GM18951 (cell line): ENCODE results near the gene OTUD4.
A peak's percentile ranks its signal among the peaks of the same experiment; 100 is the strongest.
"Not testable (repeated sequence)": the region's sequence is repeated elsewhere in the genome, so short reads cannot be mapped to it uniquely, and the experiment has no call there.

Experiments
- POLR2A ChIP-seq: IDR thresholded peaks from 4 replicates; pipeline ENCODE4 v1.6.1; 2011; ENCODE audit warnings: mild to moderate bottlenecking; ENCODE audit not compliant: insufficient read length, insufficient read depth; ENCODE audit errors: extremely low read depth
- in situ Hi-C: fragments of 300-500 bp; cut with MboI; formaldehyde crosslinking; loops from one replicate; pipeline ENCODE4 v1.12.0; 2022; ENCODE audit warnings: low sequenced_read_pairs, mixed read lengths, inconsistent platforms; ENCODE audit not compliant: unreplicated experiment

Gene OTUD4

DNA sequence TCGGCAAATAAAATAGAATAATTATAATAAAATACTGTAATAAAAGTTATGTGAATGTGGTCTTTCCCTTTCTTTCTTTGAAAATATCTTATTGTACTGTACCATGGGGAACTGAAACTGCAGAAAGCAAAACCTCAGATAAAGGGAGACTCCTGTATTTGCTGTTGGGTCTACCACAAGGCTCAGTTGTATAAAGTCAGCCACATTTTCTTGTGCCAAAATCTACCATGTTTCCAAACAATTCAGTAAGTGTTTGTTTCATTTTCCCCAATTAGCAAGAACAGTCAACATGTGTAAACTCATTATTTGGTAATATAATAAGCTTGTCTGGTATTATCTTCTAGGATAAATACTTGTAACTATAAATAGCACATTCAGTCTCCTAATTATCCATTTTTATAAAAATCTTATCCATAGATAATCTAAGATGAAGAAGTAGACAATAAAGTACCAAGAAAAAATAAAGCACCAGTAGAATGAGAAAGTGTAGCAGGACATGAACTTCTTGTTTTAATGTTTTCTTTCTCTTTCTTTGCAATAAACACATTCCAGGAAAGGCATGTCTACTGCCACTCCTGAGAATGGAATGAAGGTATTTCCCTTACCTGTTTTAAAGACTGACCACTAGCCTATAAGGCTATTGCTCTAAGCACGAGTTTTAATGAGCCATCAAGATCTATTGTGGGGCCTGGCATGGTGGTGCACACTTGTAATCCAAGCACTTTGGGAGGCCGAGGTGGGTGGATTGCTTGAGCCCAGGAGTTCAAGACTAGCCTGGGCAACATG is 15.0 kb upstream of the OTUD4 start:
- no peak for TF ChIP-seq POLR2A
- in situ Hi-C loops = no loop called here

DNA sequence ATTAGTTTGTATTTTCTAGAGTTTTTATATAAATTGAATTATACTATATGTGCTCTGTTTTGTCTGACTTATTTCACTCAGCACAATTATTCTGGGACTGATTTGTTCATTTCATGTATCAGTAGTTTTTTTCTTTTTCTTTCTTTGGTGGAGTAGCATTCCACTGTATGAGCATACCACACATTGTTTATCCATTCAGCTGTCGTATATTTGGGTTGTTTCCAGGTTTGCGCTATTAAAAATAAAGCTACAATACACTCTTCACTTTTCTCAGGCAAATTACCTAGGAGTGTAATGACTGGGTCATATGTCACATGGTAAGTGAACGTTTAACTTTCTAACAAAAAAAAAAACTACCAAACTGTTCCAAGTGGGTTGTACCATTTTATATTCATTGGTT is 9.6 kb upstream of the OTUD4 start:
- no peak for TF ChIP-seq POLR2A
- in situ Hi-C loops = no loop called here

DNA sequence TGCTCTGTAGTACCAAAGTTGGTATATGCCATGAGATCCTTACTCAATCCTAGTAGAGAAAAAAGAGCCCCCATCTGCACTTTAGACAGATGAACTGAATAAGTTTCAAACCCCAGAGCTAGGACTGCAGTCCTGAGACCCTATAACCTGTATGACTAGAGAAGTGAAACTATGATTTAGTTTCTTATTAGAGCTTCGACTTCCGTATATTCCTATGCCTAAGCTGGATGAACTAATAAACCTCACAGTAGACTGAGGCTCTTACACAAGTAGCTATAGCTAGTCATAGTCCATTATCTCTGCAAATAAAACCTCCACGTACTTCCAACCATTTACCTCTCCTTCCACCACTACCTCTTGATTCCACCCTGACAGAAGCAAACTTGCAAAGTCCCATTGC is 6.3 kb upstream of the OTUD4 start:
- TF ChIP-seq POLR2A = no peak
- in situ Hi-C loops = no loop called here

DNA sequence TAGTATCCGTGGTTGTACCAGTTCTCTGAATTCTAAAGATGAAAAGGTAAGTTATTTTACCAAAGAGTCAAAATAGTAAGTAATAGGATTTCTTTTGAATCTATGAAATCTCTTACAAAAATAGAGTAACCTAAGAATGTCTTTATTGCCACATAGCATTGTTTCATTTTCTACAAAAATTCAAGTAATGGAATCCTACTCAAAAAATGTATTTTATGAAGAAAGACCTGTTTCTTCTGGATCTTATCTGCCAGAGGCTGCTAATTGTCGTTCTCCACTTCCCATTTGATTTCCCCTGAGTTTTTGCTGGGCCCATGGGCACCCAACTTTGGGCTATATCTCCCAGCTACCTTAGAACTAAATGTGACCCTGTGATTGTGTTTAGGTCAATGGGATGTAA is 3.2 kb upstream of the OTUD4 start:
- in situ Hi-C loops = no loop called here

DNA sequence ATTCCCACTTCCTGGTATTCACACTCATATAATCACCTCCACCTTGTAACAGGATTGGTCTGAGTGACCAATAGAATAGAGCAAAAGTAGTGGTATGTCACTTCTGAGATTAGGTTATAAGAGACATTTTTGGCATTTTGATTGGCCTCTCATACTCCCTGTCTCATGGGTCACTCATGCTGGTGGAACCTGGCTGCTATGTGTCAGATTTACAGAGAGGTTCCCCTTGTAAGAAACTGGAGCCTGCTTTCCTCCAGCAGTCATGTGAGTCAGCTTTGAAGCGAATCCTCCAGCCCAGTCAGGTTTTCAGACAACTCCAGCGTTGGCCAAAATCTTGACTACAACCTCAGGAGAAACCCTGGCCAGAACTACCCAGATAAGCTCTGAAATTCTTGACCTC is 2.6 kb upstream of the OTUD4 start:
- no peak for TF ChIP-seq POLR2A

More for the DNA sequence above, 3.2 kb upstream of the OTUD4 start:
- TF ChIP-seq POLR2A = no peak

DNA sequence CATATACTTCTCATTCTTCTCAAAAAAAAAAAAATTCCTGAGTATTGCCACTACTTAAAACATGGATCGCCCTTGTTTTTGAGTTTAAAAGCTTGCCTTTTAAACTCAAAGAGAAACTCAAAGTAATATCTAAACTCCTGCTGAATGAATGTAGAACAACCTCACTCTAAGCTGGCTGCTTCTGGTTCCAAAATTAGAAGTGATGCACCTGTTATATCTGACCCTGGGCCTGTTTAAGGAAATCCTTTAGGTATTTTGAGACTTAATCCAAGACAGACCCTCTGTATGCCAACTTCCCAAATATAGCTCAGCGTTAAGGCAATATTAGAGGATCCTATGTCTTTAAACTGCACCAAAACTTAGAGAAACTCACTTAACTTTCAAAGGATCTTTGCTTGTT is 1.8 kb upstream of the OTUD4 start:
- no peak for TF ChIP-seq POLR2A
- in situ Hi-C loops = no loop called here

More for the DNA sequence above, 2.6 kb upstream of the OTUD4 start:
- in situ Hi-C loops = no loop called here

DNA sequence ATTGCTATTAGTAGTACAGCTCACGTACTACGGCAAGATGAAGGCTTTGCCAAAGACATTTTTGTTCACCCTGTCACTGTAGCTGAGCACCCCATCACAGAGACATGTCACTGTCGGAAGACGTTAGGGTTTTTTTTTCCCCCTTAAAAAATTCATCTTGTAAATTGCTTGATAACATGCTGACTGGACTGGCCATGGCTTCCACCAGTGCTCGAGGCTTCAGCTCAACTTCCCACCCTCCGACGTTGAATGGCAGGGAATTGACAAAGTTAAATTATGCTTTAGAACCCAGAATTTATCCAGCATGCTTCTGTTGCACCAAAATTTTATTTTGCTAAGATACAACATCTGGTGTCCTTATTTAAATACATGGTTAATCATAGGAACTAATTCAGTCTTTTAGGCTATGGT is 707 bp upstream of the OTUD4 start:
- no peak for TF ChIP-seq POLR2A
- in situ Hi-C loops = no loop called here

DNA sequence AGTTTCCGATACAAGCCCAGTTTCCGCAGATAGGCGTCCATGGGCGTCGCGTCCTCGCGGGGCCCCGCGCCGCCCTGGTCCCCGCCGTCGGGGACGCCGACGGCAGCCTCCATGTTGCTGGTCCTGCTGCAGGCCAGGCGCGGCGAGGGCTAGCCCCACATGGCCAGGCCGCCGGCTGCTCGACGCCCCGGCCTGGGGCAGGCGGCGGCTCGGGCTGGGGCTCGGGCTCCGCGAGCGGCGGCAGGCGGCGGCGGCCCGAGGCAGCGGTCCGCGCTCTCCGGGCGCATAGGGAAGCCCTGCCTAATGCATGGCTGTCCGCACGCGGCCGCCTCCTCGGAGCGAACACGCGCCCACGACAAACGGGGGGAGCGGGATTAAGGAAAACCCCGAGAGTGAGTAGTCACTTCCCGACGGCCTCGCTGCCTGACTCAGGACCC is 510 bp downstream of the OTUD4 start:
- in situ Hi-C loops = not testable (repeated sequence)

DNA sequence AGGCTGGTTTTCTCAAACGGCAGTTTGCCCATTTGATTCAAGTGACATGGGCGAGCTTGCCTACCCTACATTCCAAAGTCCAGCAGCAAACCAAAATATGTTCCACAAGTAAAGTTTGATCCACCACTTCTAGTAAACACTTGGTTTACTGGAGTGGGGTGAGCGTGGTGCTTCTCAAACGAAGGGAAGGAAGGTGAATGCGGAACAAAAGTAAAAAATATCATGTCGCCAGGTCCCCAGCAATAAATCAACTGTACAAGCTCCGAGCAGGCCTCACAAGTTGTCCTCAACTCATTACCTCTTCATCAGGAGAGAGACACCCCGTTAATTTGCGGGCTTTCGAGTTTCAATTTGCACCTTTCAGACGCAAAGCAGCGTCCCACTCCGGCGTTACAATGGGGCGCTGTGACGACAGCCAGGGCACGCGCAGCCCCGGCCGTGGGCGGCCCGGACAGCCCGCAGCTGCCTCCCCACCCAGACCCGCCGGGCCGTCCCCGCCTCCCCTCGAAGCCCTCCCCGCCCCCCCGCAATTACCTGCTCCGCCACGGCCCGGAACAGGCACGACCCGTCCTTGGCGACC is 1.0 kb downstream of the OTUD4 start:
- in situ Hi-C loops = no loop called here
- TF ChIP-seq POLR2A = peak; percentile 59

DNA sequence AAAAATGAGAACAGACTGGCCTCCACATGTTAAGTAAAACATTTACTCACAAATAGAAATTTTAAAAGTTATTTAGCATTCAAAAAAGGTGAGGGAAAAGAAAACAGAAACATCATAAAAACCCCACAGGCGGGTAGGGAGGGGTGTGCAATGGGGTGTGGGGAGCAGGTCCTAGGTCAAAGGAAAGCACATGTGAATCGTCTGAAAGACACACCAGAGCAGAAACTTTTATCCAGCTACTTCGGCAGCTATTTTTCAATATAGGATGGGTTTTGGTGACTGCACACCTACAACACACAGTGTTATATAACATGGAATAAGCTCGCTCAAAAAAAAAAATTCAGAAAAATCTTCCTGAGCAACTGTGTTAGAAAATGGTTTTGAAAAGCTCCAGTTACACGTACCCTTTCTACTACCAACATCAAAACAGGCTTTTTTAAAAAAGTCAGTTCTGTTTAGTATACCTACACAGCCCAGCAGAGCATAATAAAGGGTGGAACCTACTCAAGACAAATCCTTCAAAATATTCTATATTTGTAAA is 1.6 kb downstream of the OTUD4 start:
- in situ Hi-C loops = no loop called here
- TF ChIP-seq POLR2A = no peak

DNA sequence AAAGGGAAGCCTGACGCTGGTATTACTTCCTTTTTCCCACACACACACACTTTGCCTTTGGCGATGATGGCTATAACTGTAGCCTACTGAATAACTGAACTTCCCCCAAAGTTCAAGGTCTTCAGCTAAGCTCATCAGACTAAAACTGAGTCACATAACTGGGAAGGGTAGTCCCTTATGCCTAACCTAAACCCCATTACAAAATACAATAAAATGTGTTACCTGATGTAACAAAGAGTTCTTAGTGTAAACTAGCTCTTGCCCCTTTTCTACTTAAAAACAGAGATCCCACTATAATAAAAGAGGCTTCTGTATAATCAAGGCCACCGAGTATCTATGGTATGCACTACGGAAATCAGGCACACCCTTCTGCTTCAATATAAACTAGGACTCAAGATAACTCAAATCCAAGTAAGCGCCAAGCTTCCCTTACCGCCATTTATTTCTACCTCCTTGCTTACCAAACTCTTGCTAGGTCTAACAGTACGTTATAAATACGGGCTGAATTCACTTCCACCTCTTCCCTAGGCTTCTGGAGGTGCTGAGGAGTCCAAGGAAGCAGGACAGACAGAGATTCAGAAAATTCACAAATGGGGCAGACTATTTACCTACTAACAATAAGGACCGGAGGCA is 2.4 kb downstream of the OTUD4 start:
- no peak for TF ChIP-seq POLR2A
- in situ Hi-C loops = no loop called here

DNA sequence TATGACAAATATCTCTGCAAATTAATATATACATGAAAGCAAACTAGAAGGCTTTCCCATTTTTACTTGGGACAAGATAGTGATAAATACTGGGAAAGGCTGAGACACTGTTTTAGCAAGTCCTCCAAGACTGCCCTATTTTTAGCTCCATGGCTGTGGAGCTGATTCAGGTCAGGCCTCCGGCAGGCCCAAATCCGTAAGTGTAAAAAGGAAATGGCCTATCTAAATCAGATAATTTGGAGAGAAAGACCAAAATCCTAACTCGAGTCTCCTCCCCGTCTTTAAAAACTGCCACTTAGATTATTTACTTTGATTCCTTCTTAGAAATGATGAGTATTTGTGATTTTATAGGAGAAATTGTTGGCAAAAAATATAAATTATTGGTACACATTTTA is 2.9 kb downstream of the OTUD4 start:
- no peak for TF ChIP-seq POLR2A
- in situ Hi-C loops = no loop called here

DNA sequence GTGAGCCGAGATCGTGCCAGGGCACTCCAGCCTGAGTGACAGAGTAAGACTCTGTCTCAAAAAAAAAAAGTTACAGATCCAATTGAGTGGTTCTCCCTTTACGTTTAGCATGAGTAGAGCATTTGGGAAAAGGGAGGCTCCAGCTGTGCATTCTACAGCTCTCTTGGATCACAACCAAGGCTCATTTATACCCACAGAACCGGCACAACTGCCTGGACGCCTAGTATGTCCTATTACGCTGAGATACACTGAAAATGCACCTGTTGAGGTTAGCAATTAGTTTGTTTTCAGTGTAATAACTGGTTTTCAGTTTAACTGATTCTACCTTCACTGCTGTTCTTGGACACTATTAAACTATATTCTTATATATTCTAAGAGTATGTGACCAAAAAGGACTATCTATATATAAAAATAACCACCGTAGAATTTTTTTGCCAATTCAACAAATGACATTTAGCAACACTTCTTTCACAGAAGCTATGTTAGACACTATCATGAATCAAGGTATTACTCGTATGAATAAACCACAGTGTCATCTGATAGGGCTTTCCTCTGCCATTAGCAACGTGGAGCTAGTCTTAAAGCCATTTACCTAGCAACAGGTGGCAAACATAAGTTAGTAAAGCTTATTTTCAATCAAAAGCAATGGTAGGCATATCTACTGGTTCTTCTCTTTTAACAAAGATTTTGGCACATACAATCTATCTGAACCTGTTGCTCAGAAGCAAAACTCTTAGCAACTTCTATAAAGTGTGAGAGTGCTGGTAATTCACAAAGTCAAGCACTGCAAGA is 3.6 kb downstream of the OTUD4 start:
- in situ Hi-C loops = no loop called here
- TF ChIP-seq POLR2A = no peak

DNA sequence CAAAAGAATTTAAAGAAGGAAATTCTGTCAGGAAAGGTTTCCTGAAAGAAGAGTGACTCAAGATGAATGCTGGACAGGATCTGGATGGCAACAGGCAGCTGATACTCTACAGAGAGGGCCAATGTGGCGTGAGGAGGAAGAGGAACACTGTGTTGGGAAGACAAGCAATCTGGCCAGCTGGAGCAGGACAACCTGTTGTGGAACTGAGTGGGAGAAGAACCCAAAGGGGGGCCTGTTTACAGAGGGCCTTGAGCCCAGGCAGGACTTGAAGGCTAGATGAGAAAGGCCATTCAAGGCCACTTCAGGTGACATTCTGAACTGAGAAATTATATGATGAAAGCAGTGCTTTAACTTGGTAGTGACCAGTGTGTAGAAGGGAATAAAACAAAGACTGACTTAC is 8.5 kb downstream of the OTUD4 start:
- in situ Hi-C loops = no loop called here
- TF ChIP-seq POLR2A = no peak
